Measurements from ENCODE around the gene ANKS1B. TPM values are rescaled to one million over a fixed set of nuclear protein-coding genes. Genes with fewer than 3 reads are reported as not detected.
"Not testable (repeated sequence)": the region's sequence is repeated elsewhere in the genome, so short reads cannot be mapped to it uniquely, and the experiment has no call there.

Gene ANKS1B
- total and polyA plus RNA-seq, 2 experiments from 2014 or later, result 1.8 to 1.9 TPM

GRCh38 chr12:99039367-99040120, 945.2 kb downstream of the ANKS1B start:
- H3K9me3 ChIP-seq (ENCODE audit: low read depth), result no peaks in the 10 kb centered on the region
- no peak for TF ChIP-seq CTCF (IDR thresholded peaks at IDR 0.05; ENCODE audit: low read depth, low read length)
- no peak for DNase-seq (ENCODE audit: low read depth in 1 of 2, low spot score in 1 of 2)

GRCh38 chr12:99036566-99036965, 948.2 kb downstream of the ANKS1B start:
- no peaks in the 10 kb centered on the region for H3K4me1 ChIP-seq (ENCODE audit: low read depth)
- no peaks in the 10 kb centered on the region for H3K27me3 ChIP-seq
- no peaks in the 10 kb centered on the region for H3K36me3 ChIP-seq
- no peak overlapping the region for H3K27ac ChIP-seq
- H3K4me3 ChIP-seq, result no peak overlapping the region
- no peak for TF ChIP-seq CTCF (IDR thresholded peaks at IDR 0.05; ENCODE audit: low read depth, low read length)
- no peaks in the 10 kb centered on the region for H3K9me3 ChIP-seq (ENCODE audit: low read depth)
- no peak for DNase-seq (ENCODE audit: low read depth in 1 of 2, low spot score in 1 of 2)

More at GRCh38 chr12:99039367-99040120, 945.2 kb downstream of the ANKS1B start:
- H3K27ac ChIP-seq, result no peak overlapping the region
- no peak overlapping the region for H3K4me3 ChIP-seq
- no peaks in the 10 kb centered on the region for H3K4me1 ChIP-seq (ENCODE audit: low read depth)
- H3K27me3 ChIP-seq, result no peaks in the 10 kb centered on the region
- H3K36me3 ChIP-seq, result no peaks in the 10 kb centered on the region

- Histone ChIP-seq H3K36me3 (no peaks in the 10 kb centered on the region), H3K9me3 (ENCODE audit: low read depth) (no peaks in the 10 kb centered on the region), H3K4me1 (ENCODE audit: low read depth) (no peaks in the 10 kb centered on the region), H3K27me3 (no peaks in the 10 kb centered on the region), H3K27ac (no peak overlapping the region), H3K4me3 (no peak overlapping the region)
- TF ChIP-seq CTCF (IDR thresholded peaks at IDR 0.05; ENCODE audit: low read depth, low read length), result no peak
- DNase-seq (ENCODE audit: low read depth in 1 of 2, low spot score in 1 of 2), result no peak
Observed at GRCh38 chr12:99035803-99036202, 948.9 kb downstream of the ANKS1B start.

GRCh38 chr12:99034201-99034600, 950.5 kb downstream of the ANKS1B start:
- not testable (repeated sequence) for H3K27me3 ChIP-seq; H3K4me1 ChIP-seq (ENCODE audit: low read depth)

GRCh38 chr12:99029511-99030271, 955.0 kb downstream of the ANKS1B start:
- H3K4me1 ChIP-seq (ENCODE audit: low read depth), result no peaks in the 10 kb centered on the region
- no peak overlapping the region for H3K4me3 ChIP-seq
- no peaks in the 10 kb centered on the region for H3K9me3 ChIP-seq (ENCODE audit: low read depth)
- H3K36me3 ChIP-seq, result no peaks in the 10 kb centered on the region
- no peaks in the 10 kb centered on the region for H3K27me3 ChIP-seq
- no peak for TF ChIP-seq CTCF (IDR thresholded peaks at IDR 0.05; ENCODE audit: low read depth, low read length)
- no peak for DNase-seq (ENCODE audit: low read depth in 1 of 2, low spot score in 1 of 2)
- H3K27ac ChIP-seq, result no peak overlapping the region

More at GRCh38 chr12:99034201-99034600, 950.5 kb downstream of the ANKS1B start:
- not testable (repeated sequence) for H3K9me3 ChIP-seq (ENCODE audit: low read depth); DNase-seq (ENCODE audit: low read depth in 1 of 2, low spot score in 1 of 2); H3K4me3 ChIP-seq; H3K27ac ChIP-seq; H3K36me3 ChIP-seq

- Histone ChIP-seq H3K4me3 (no peak overlapping the region), H3K27me3 (no peaks in the 10 kb centered on the region), H3K4me1 (ENCODE audit: low read depth) (no peaks in the 10 kb centered on the region), H3K36me3 (no peaks in the 10 kb centered on the region), H3K27ac (no peak overlapping the region), H3K9me3 (ENCODE audit: low read depth) (no peaks in the 10 kb centered on the region)
- no peak for TF ChIP-seq CTCF (IDR thresholded peaks at IDR 0.05; ENCODE audit: low read depth, low read length)
- DNase-seq (ENCODE audit: low read depth in 1 of 2, low spot score in 1 of 2), result no peak
Observed at GRCh38 chr12:99027461-99027860, 957.3 kb downstream of the ANKS1B start.
